Activated CD4-positive, alpha-beta T cell treated with anti-CD3 and anti-CD28 coated beads, Interleukin-2, amount 10 ng/mL, durations not matched to agents 7 days and 5 days (primary cell): Measurements from ENCODE around the gene PRSS53. TPM values are rescaled to one million over a fixed set of nuclear protein-coding genes. Genes with fewer than 3 reads are reported as not detected.

ENCODE experiments used
- CTCF ChIA-PET: fragments of 350-600 bp; sonication (Branson Sonifier 250); formaldehyde crosslinking; loops from one replicate; lab custom pipeline; 2021; ENCODE audit warnings: antibody characterized with exemption; lab: Charles Lee
- POLR2A ChIA-PET: fragments of 350-600 bp; sonication (Branson Sonifier 250); formaldehyde crosslinking; loops from one replicate; lab custom pipeline; 2021; ENCODE audit warnings: antibody characterized with exemption; lab: Charles Lee
- DNase-seq: peaks from one replicate; pipeline ENCODE4 v3.0.0-alpha.2; 2020
- H3K27ac Mint-ChIP-seq: one replicate; pipeline ENCODE4 v1.8.0; 2021; ENCODE audit warnings: mild to moderate bottlenecking, moderate library complexity, mixed read lengths
- H3K27me3 Mint-ChIP-seq: one replicate; pipeline ENCODE4 v1.8.0; 2021; ENCODE audit warnings: mixed read lengths
- H3K36me3 Mint-ChIP-seq: one replicate; pipeline ENCODE4 v1.8.0; 2021; ENCODE audit warnings: low read depth, mixed read lengths
- H3K4me1 Mint-ChIP-seq: one replicate; pipeline ENCODE4 v1.8.0; 2021; ENCODE audit warnings: mixed read lengths
- H3K4me3 Mint-ChIP-seq: one replicate; pipeline ENCODE4 v1.8.0; 2021; ENCODE audit warnings: mild to moderate bottlenecking, moderate library complexity, mixed read lengths
- H3K9me3 Mint-ChIP-seq: one replicate; pipeline ENCODE4 v1.8.0; 2021; ENCODE audit warnings: mixed read lengths
- total RNA-seq, 2 experiments: library from RNA; stranded (reverse); gene quantifications; one replicate each; pipeline ENCODE4 v1.2.3, GENCODE V29; 2021

Gene PRSS53
- total RNA-seq, 2 experiments from 2014 or later, result 3.5 to 5.7 TPM

- peaks cover 36% of the 10 kb centered on the region for H3K36me3 Mint-ChIP-seq
- H3K4me3 Mint-ChIP-seq, result no peak overlapping the region
- no peaks in the 10 kb centered on the region for H3K27me3 Mint-ChIP-seq
- no peak for DNase-seq
- no peaks in the 10 kb centered on the region for H3K9me3 Mint-ChIP-seq
- ChIA-PET CTCF (no interaction called here), POLR2A (no interaction called here)
- peaks cover 25% of the 10 kb centered on the region for H3K4me1 Mint-ChIP-seq
- H3K27ac Mint-ChIP-seq, result no peak overlapping the region
Measured at GRCh38 chr16:31079342-31079944, 9.3 kb downstream of the PRSS53 start.

- DNase-seq, result no peak
- CTCF ChIA-PET, result interaction anchor here (0.5 to 0.8 kb wide), 3 partner anchors 18 to 245 kb away, joined by 3 read pairs; no protein-coding TSS in a partner anchor
- H3K27ac Mint-ChIP-seq, result no peak overlapping the region
- H3K4me3 Mint-ChIP-seq, result no peak overlapping the region
- H3K36me3 Mint-ChIP-seq, result peaks cover 36% of the 10 kb centered on the region
- no peaks in the 10 kb centered on the region for H3K9me3 Mint-ChIP-seq
- POLR2A ChIA-PET, result no interaction called here
- H3K4me1 Mint-ChIP-seq, result peaks cover 25% of the 10 kb centered on the region
- H3K27me3 Mint-ChIP-seq, result no peaks in the 10 kb centered on the region
Measured at GRCh38 chr16:31078597-31079341, 10.0 kb downstream of the PRSS53 start.

- Mint-ChIP-seq H3K27ac (no peak overlapping the region), H3K9me3 (no peaks in the 10 kb centered on the region), H3K4me1 (peaks cover 25% of the 10 kb centered on the region), H3K4me3 (no peak overlapping the region), H3K36me3 (peaks cover 36% of the 10 kb centered on the region), H3K27me3 (no peaks in the 10 kb centered on the region)
- CTCF ChIA-PET, result interaction anchor here (0.5 to 0.8 kb wide), 3 partner anchors 19 to 244 kb away, joined by 3 read pairs; no protein-coding TSS in a partner anchor
- POLR2A ChIA-PET, result no interaction called here
- no peak for DNase-seq
Measured at GRCh38 chr16:31077592-31078396, 10.9 kb downstream of the PRSS53 start.

- peaks cover 28% of the 10 kb centered on the region for H3K4me1 Mint-ChIP-seq
- DNase-seq, result no peak
- CTCF ChIA-PET, result no interaction called here
- H3K9me3 Mint-ChIP-seq, result no peaks in the 10 kb centered on the region
- H3K27ac Mint-ChIP-seq, result no peak overlapping the region
- peaks cover 34% of the 10 kb centered on the region for H3K36me3 Mint-ChIP-seq
- no peak overlapping the region for H3K4me3 Mint-ChIP-seq
- POLR2A ChIA-PET, result no interaction called here
- no peaks in the 10 kb centered on the region for H3K27me3 Mint-ChIP-seq
Measured at GRCh38 chr16:31077024-31077423, 11.7 kb downstream of the PRSS53 start.

- ChIA-PET CTCF (interaction anchor here (1.0 to 1.4 kb wide), 2 partner anchors 11 to 66 kb away, joined by 5 to 7 read pairs; no protein-coding TSS in a partner anchor), POLR2A (interaction anchor here (0.6 kb wide), 1 partner anchor 626 kb away, joined by 4 read pairs; no protein-coding TSS in a partner anchor)
- no peaks in the 10 kb centered on the region for H3K9me3 Mint-ChIP-seq
- DNase-seq, result no peak
- H3K27me3 Mint-ChIP-seq, result no peaks in the 10 kb centered on the region
- H3K4me1 Mint-ChIP-seq, result peaks cover 34% of the 10 kb centered on the region
- peak overlapping the region; percentile 94 for H3K27ac Mint-ChIP-seq
- H3K4me3 Mint-ChIP-seq, result peak overlapping the region; percentile 36
- peaks cover 34% of the 10 kb centered on the region for H3K36me3 Mint-ChIP-seq
Measured at GRCh38 chr16:31076319-31076718, 12.4 kb downstream of the PRSS53 start.

GRCh38 chr16:31074814-31075183, 13.9 kb downstream of the PRSS53 start:
- H3K4me3 Mint-ChIP-seq, result peak overlapping the region; percentile 91
- H3K36me3 Mint-ChIP-seq, result peaks cover 29% of the 10 kb centered on the region
- no peaks in the 10 kb centered on the region for H3K27me3 Mint-ChIP-seq
- ChIA-PET CTCF (interaction anchor here (1.0 to 1.4 kb wide), 4 partner anchors 14 to 121 kb away, joined by 3 to 14 read pairs (median 4); no protein-coding TSS in a partner anchor), POLR2A (interaction anchor here (1.4 kb wide), 1 partner anchor 43 kb away, joined by 4 read pairs; the partner anchor contains the start of gene KAT8)
- no peaks in the 10 kb centered on the region for H3K9me3 Mint-ChIP-seq
- H3K4me1 Mint-ChIP-seq, result peaks cover 30% of the 10 kb centered on the region
- DNase-seq, result no peak
- peak overlapping the region; percentile 94 for H3K27ac Mint-ChIP-seq

- H3K4me3 Mint-ChIP-seq, result peak within 1 kb of the TSS; percentile 91
- no peaks in the 10 kb centered on the region for H3K27me3 Mint-ChIP-seq
- ChIA-PET POLR2A (interaction anchor here (0.5 to 1.4 kb wide), 3 partner anchors 19 to 43 kb away, joined by 3 to 4 read pairs (median 3); partner anchors contain the start of genes KAT8 and STX4), CTCF (interaction anchor here (0.6 to 1.7 kb wide), 11 partner anchors 13 to 120 kb away, joined by 3 to 14 read pairs (median 4); partner anchors contain the start of gene VKORC1)
- H3K27ac Mint-ChIP-seq, result peak within 1 kb of the TSS; percentile 94
- peaks cover 26% of the 10 kb centered on the region for H3K36me3 Mint-ChIP-seq
- peaks cover 30% of the 10 kb centered on the region for H3K4me1 Mint-ChIP-seq
- DNase-seq, result peak; percentile 99
- no peaks in the 10 kb centered on the region for H3K9me3 Mint-ChIP-seq
Measured at GRCh38 chr16:31073970-31074813, 14.6 kb downstream of the PRSS53 start, which contains the start of the genes ZNF646 and ZNF668. TSS of gene ZNF646 (plus strand) at chr16:31074422. CDS start at chr16:31076325, 1,903 bp downstream. TSS of gene ZNF668 (minus strand) at chr16:31074240. CDS start at chr16:31064459, 9,781 bp downstream.

- no peaks in the 10 kb centered on the region for H3K27me3 Mint-ChIP-seq
- DNase-seq, result peak; percentile 91
- H3K9me3 Mint-ChIP-seq, result no peaks in the 10 kb centered on the region
- H3K36me3 Mint-ChIP-seq, result peaks cover 18% of the 10 kb centered on the region
- peaks cover 31% of the 10 kb centered on the region for H3K4me1 Mint-ChIP-seq
- peak overlapping the region; percentile 94 for H3K27ac Mint-ChIP-seq
- peak overlapping the region; percentile 91 for H3K4me3 Mint-ChIP-seq
- ChIA-PET POLR2A (interaction anchor here (0.5 to 1.4 kb wide), 5 partner anchors 18 to 44 kb away, joined by 3 to 4 read pairs (median 3); partner anchors contain the start of genes KAT8 and STX4), CTCF (interaction anchor here (0.6 to 1.7 kb wide), 12 partner anchors 13 to 109 kb away, joined by 3 to 14 read pairs (median 4); partner anchors contain the start of genes HSD3B7 and VKORC1)
Measured at GRCh38 chr16:31073142-31073969, 15.4 kb downstream of the PRSS53 start.

GRCh38 chr16:31072540-31073141, 16.1 kb downstream of the PRSS53 start:
- ChIA-PET CTCF (interaction anchor here (0.6 to 1.7 kb wide), 6 partner anchors 17 to 242 kb away, joined by 3 to 13 read pairs (median 4); partner anchors contain the start of genes HSD3B7 and VKORC1), POLR2A (interaction anchor here (0.6 kb wide), 2 partner anchors 27 to 39 kb away, joined by 3 read pairs; partner anchors contain the start of gene STX4)
- Mint-ChIP-seq H3K4me3 (peak overlapping the region; percentile 88), H3K9me3 (no peaks in the 10 kb centered on the region), H3K4me1 (peaks cover 34% of the 10 kb centered on the region), H3K27ac (peak overlapping the region; percentile 93), H3K27me3 (no peaks in the 10 kb centered on the region), H3K36me3 (peaks cover 12% of the 10 kb centered on the region)
- peak; percentile 41 for DNase-seq

- no peaks in the 10 kb centered on the region for H3K27me3 Mint-ChIP-seq
- H3K27ac Mint-ChIP-seq, result peak overlapping the region; percentile 93
- H3K4me3 Mint-ChIP-seq, result peak overlapping the region; percentile 88
- no peaks in the 10 kb centered on the region for H3K9me3 Mint-ChIP-seq
- CTCF ChIA-PET, result interaction anchor here (0.6 to 1.6 kb wide), 5 partner anchors 9 to 243 kb away, joined by 3 to 5 read pairs (median 4); no protein-coding TSS in a partner anchor
- no peak for DNase-seq
- peaks cover 37% of the 10 kb centered on the region for H3K4me1 Mint-ChIP-seq
- peaks cover 5% of the 10 kb centered on the region for H3K36me3 Mint-ChIP-seq
- POLR2A ChIA-PET, result no interaction called here
Measured at GRCh38 chr16:31071861-31072260, 16.9 kb downstream of the PRSS53 start.
